Adrenal gland (tissue), 12 donors: ENCODE results near the gene ANO5. TPM values are rescaled to one million over a fixed set of nuclear protein-coding genes. Genes with fewer than 3 reads are reported as not detected.

Source experiments
- DNase-seq, 7 donors: peaks; one replicate each; pipeline ENCODE4 v3.0.0-alpha.2; 2019 to 2020
- H3K27ac ChIP-seq, 5 donors: fragments of 200-600 bp; sonication (generic) in 4 of 5; 1 replicate in 3 of 5; 2 replicates in 2 of 5; pipeline versions ENCODE4 v1.5.1 to v1.8.0; 2016 to 2020; ENCODE audit warnings: mild to moderate bottlenecking in 1 of 5
- H3K27me3 ChIP-seq: fragments of 200-600 bp; 2 replicates; pipeline ENCODE4 v1.8.0; 2021
- H3K36me3 ChIP-seq, 2 donors: fragments of 200-600 bp; replicated peaks in 1 of 2; 1 replicate in 1 of 2; 2 replicates in 1 of 2; pipeline versions ENCODE4 v1.5.1 to v1.8.0; 2018 to 2022
- H3K4me1 ChIP-seq, 2 donors: fragments of 200-600 bp; replicated peaks in 1 of 2; 1 replicate in 1 of 2; 2 replicates in 1 of 2; pipeline versions ENCODE4 v1.5.1 to v1.8.0; 2018 to 2021
- H3K4me3 ChIP-seq, 4 donors: fragments of 200-600 bp; sonication (generic) in 3 of 4; one replicate each; pipeline ENCODE4 v1.5.1; 2016 to 2018
- H3K9me3 ChIP-seq, 3 donors: fragments of 200-600 bp; sonication (generic) in 1 of 3; replicated peaks in 1 of 3; 1 replicate in 2 of 3; 2 replicates in 1 of 3; pipeline versions ENCODE4 v1.5.1 to v1.8.0; 2016 to 2021
- CTCF ChIP-seq, 6 experiments: fragments of 450-650 bp in 4 of 6; fragments of 200-600 bp in 2 of 6; sonication (generic) in 1 of 6; IDR thresholded peaks; 1 replicate in 5 of 6; 2 replicates in 1 of 6; pipeline versions ENCODE4 v1.5.1 to v1.8.0; 2016 to 2021; ENCODE audit warnings: antibody characterized with exemption in 6 of 6, mild to moderate bottlenecking in 2 of 6, moderate library complexity in 1 of 6
- POLR2A ChIP-seq, 2 donors: fragments of 450-650 bp; IDR thresholded peaks; one replicate each; pipeline ENCODE4 v1.6.1; 2017; ENCODE audit warnings: antibody characterized with exemption in 2 of 2, mild to moderate bottlenecking in 2 of 2, moderate library complexity in 1 of 2
- WGBS, 4 donors: extraction: QIAGEN DNeasy Blood & Tissue Kit in 2 of 4; methylation state at CpG; one replicate each; pipeline versions ENCODE4 v1.1.5 to v1.1.7; 2013 to 2017; 5-methylcytosine and 5-hydroxymethylcytosine counted together
- intact Hi-C, 2 donors: fragments of 100-400 bp; cut with DNase I; formaldehyde crosslinking; loops; one replicate each; pipeline versions ENCODE4 v1.14.1 to v1.15.0; 2022 to 2023
- polyA plus RNA-seq, 3 donors: library from polyadenylated mRNA; stranded (reverse); fragments of 200-250 nt in 2 of 3; fragments of 350-450 nt in 1 of 3; fragmentation: Illumina TruSeq in 1 of 3; extraction: RNeasy Lipid Tissue Mini Kit (QIAGEN cat#74804) in 1 of 3; gene quantifications; one replicate each; pipeline ENCODE4 v1.2.3, GENCODE V29; 2013 to 2014
- total RNA-seq, 9 donors: library from RNA; depleted of rRNA in 4 of 9; stranded (reverse); fragments of >200 nt in 4 of 9; fragments of 120-200 nt in 1 of 9; fragmentation: NEBNext Ultra II Directional in 1 of 9; extraction: Animal tissue kit (Norgen Biotek cat#: 25700) in 1 of 9; gene quantifications; one replicate each; pipeline versions ENCODE4 v1.1.0 to v1.2.4, GENCODE V29; 2013 to 2023
- donor health status: healthy with polysubstance abuse.
- donor health status: Bipolar disorder and iron deficiency.
- donor health status: DM: yes; HTN: yes; CAD: no.
- donor health status: DM: no; HTN: no; CAD: no.
- donor health status: DM: no; HTN: no; CAD: no.
- donor health status: DM: yes; HTN: yes; CAD: no.

ANO5 gene
- total and polyA plus RNA-seq, 12 donors: 2.4 to 18.0 (median 8.7) TPM

- H3K27ac ChIP-seq: peak overlapping the region in 3 of 5 donors; percentile 24 to 71 (median 63)
- peaks cover 6 to 14% of the 10 kb centered on the region in 2 donors for H3K4me1 ChIP-seq
- 0 to 5% (median 3%) methylated on average over 2 to 7 of the region's 7 CpGs for WGBS, 4 donors
- peak in 4 of 7 donors; percentile 17 to 29 (median 22) for DNase-seq
- no peaks in the 10 kb centered on the region for H3K9me3 ChIP-seq
- intact Hi-C loops: no loop called here
- no peaks in the 10 kb centered on the region for H3K27me3 ChIP-seq
- TF ChIP-seq POLR2A (IDR thresholded peaks at IDR 0.05) (no peak), CTCF (IDR thresholded peaks at IDR 0.05) (peak in 3 of 6 experiments; percentile 9 to 25 (median 24))
- H3K4me3 ChIP-seq: peak overlapping the region; percentile 61 to 94 (median 82)
- H3K36me3 ChIP-seq: no peaks in the 10 kb centered on the region
Observed at GRCh38 chr11:22192289-22192641, 620 bp upstream of the ANO5 start.

GRCh38 chr11:22193348-22194051, 615 bp downstream of the ANO5 start:
- Histone ChIP-seq H3K27me3 (no peaks in the 10 kb centered on the region), H3K4me3 (peak overlapping the region; percentile 61 to 94 (median 82)), H3K36me3 (no peaks in the 10 kb centered on the region), H3K4me1 (peaks cover 6 to 14% of the 10 kb centered on the region in 2 donors), H3K27ac (peak overlapping the region in 3 of 5 donors; percentile 42 to 71 (median 63)), H3K9me3 (no peaks in the 10 kb centered on the region)
- WGBS, 4 donors: 0 to 2% (median 1%) methylated on average over 7 to 39 of the region's 39 CpGs
- intact Hi-C loops: no loop called here
- TF ChIP-seq CTCF (IDR thresholded peaks at IDR 0.05): no peak
- TF ChIP-seq POLR2A (IDR thresholded peaks at IDR 0.05): no peak
- DNase-seq: peak; percentile 23 to 55 (median 33)

GRCh38 chr11:22194306-22194705, 1.4 kb downstream of the ANO5 start:
- no peaks in the 10 kb centered on the region for H3K27me3 ChIP-seq
- no peak for TF ChIP-seq POLR2A (IDR thresholded peaks at IDR 0.05)
- TF ChIP-seq CTCF (IDR thresholded peaks at IDR 0.05): no peak
- H3K36me3 ChIP-seq: no peaks in the 10 kb centered on the region
- whole genome bisulfite sequencing, 4 donors: 57 to 67% (median 62%) methylated on average over 5 of the region's 5 CpGs
- intact Hi-C loops: no loop called here
- H3K9me3 ChIP-seq: no peaks in the 10 kb centered on the region
- H3K27ac ChIP-seq: no peak overlapping the region
- no peak for DNase-seq
- no peak overlapping the region for H3K4me3 ChIP-seq
- peaks cover 6 to 17% of the 10 kb centered on the region in 2 donors for H3K4me1 ChIP-seq

- Histone ChIP-seq H3K4me1 (peaks cover 6 to 20% of the 10 kb centered on the region in 2 donors), H3K27ac (no peak overlapping the region), H3K9me3 (no peaks in the 10 kb centered on the region), H3K27me3 (no peaks in the 10 kb centered on the region), H3K36me3 (no peaks in the 10 kb centered on the region), H3K4me3 (no peak overlapping the region)
- intact Hi-C loops: no loop called here
- WGBS, 4 donors: 66 to 81% (median 72%) methylated on average over 2 of the region's 2 CpGs
- TF ChIP-seq POLR2A (IDR thresholded peaks at IDR 0.05) (no peak), CTCF (IDR thresholded peaks at IDR 0.05) (no peak)
- DNase-seq: no peak
Observed at GRCh38 chr11:22194907-22195306, 2.0 kb downstream of the ANO5 start.
